M059J (cell line): Measurements from ENCODE around the gene GRK4. TPM values are rescaled to one million over a fixed set of nuclear protein-coding genes. Genes with fewer than 3 reads are reported as not detected.
"Not testable (repeated sequence)": the region's sequence is repeated elsewhere in the genome, so short reads cannot be mapped to it uniquely, and the experiment has no call there.

ENCODE experiments used
- DNase-seq: peaks from one replicate; pipeline ENCODE4 v3.0.0-alpha.2; 2012; ENCODE audit warnings: low read depth
- total RNA-seq: library from RNA; depleted of rRNA; stranded (reverse); fragments of >200 nt; shearing (Covaris generic); gene quantifications from 2 replicates; pipeline ENCODE4 v1.2.3, GENCODE V29; 2014; rRNA removed

The GRK4 gene
- total RNA-seq = 0.74 and 2.5 TPM in 2 replicates

GRCh38 chr4:2963175-2963965 is at the start of gene GRK4, which contains the start of gene NOP14:
TSS of gene GRK4 (plus strand) at chr4:2963571. CDS start at chr4:2964071, 500 bp downstream.
TSS of gene NOP14 (minus strand) at chr4:2963406. CDS start at chr4:2963319, 87 bp downstream.
- peak; percentile 97 for DNase-seq

- DNase-seq = no peak
Observed at GRCh38 chr4:2914256-2915126, 48.9 kb upstream of the GRK4 start.

- no peak for DNase-seq
Observed at GRCh38 chr4:2915789-2916188, 47.6 kb upstream of the GRK4 start.

- not testable (repeated sequence) for DNase-seq
Observed at GRCh38 chr4:2916696-2917095, 46.7 kb upstream of the GRK4 start.

- DNase-seq = not testable (repeated sequence)
Observed at GRCh38 chr4:2918300-2918699, 45.1 kb upstream of the GRK4 start.

- DNase-seq = not testable (repeated sequence)
Observed at GRCh38 chr4:2918714-2919113, 44.7 kb upstream of the GRK4 start.

GRCh38 chr4:2922453-2923101 is 40.8 kb upstream of the GRK4 start:
- not testable (repeated sequence) for DNase-seq

GRCh38 chr4:2923141-2923551 is 40.2 kb upstream of the GRK4 start:
- no peak for DNase-seq

GRCh38 chr4:2923668-2924173 is 39.6 kb upstream of the GRK4 start:
- DNase-seq = no peak

GRCh38 chr4:2924286-2924685 is 39.1 kb upstream of the GRK4 start:
- DNase-seq = no peak

- DNase-seq = no peak
Observed at GRCh38 chr4:2924765-2925301, 38.5 kb upstream of the GRK4 start.

GRCh38 chr4:2925496-2925895 is 37.9 kb upstream of the GRK4 start:
- DNase-seq = no peak

- DNase-seq = no peak
Observed at GRCh38 chr4:2925931-2926860, 37.2 kb upstream of the GRK4 start.

- DNase-seq = no peak
Observed at GRCh38 chr4:2927016-2927695, 36.2 kb upstream of the GRK4 start.

GRCh38 chr4:2927696-2928075 is 35.7 kb upstream of the GRK4 start:
- no peak for DNase-seq

- DNase-seq = no peak
Observed at GRCh38 chr4:2928242-2929176, 34.9 kb upstream of the GRK4 start.

GRCh38 chr4:2929469-2929868 is 33.9 kb upstream of the GRK4 start:
- no peak for DNase-seq

GRCh38 chr4:2930135-2930757 is 33.1 kb upstream of the GRK4 start:
- DNase-seq = no peak
